ENCODE data around the gene EIF4E.

Gene EIF4E

DNA sequence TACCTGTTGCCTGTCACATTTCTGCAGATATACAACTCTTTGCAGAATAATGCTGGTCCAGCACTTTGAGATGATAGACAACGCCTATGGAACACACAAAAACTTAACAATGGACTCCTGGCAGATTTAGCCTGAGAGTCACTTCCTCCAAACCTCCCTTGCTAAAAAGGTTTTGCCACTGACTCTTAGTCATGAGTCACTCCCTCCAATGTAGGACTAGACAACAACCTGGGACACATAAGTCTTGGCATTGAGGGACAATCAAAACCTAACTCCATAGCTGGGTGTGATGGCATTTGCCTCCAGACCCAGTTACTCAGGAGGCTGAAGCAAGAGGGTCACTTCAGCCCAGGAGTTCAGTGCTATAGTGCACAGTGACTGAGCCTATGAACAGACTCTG lies 22.0 kb upstream of the EIF4E start:
- no peak overlapping the region for H3K4me2 ChIP-seq (ENCODE audit: low read depth, low read length, poor library complexity, severe bottlenecking)
- H4K20me1 ChIP-seq (ENCODE audit: insufficient read depth, low read length, poor library complexity, severe bottlenecking): no peaks in the 10 kb centered on the region
- H3K4me1 ChIP-seq (ENCODE audit: insufficient read depth, low read length, poor library complexity, severe bottlenecking): no peaks in the 10 kb centered on the region
- H3K9ac ChIP-seq (ENCODE audit: low read depth, low read length, poor library complexity, severe bottlenecking): no peak overlapping the region
- no peaks in the 10 kb centered on the region for H3K36me3 ChIP-seq (ENCODE audit: insufficient read depth, low read length)
- no peak overlapping the region for H2AFZ ChIP-seq (ENCODE audit: low read length)
- no peaks in the 10 kb centered on the region for H3K27me3 ChIP-seq (ENCODE audit: insufficient read depth, low read length, poor library complexity, severe bottlenecking)
- TF ChIP-seq EZH2phosphoT487 (IDR thresholded peaks at IDR 0.05; ENCODE audit: borderline replicate concordance): no peak
- TF ChIP-seq, protein P1, sequence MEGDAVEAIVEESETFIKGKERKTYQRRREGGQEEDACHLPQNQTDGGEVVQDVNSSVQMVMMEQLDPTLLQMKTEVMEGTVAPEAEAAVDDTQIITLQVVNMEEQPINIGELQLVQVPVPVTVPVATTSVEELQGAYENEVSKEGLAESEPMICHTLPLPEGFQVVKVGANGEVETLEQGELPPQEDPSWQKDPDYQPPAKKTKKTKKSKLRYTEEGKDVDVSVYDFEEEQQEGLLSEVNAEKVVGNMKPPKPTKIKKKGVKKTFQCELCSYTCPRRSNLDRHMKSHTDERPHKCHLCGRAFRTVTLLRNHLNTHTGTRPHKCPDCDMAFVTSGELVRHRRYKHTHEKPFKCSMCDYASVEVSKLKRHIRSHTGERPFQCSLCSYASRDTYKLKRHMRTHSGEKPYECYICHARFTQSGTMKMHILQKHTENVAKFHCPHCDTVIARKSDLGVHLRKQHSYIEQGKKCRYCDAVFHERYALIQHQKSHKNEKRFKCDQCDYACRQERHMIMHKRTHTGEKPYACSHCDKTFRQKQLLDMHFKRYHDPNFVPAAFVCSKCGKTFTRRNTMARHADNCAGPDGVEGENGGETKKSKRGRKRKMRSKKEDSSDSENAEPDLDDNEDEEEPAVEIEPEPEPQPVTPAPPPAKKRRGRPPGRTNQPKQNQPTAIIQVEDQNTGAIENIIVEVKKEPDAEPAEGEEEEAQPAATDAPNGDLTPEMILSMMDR (conservative IDR thresholded peaks at IDR 0.05; ENCODE audit: low read length): no peak
- H3K9me2 ChIP-seq (replicated peaks; ENCODE audit: low read depth, low read length): no peaks in the 10 kb centered on the region
- H3K79me2 ChIP-seq (ENCODE audit: insufficient read depth, low read length): no peaks in the 10 kb centered on the region
- no peaks in the 10 kb centered on the region for H3K9me3 ChIP-seq (ENCODE audit: insufficient read depth, low read depth, low read length)
- H3K4me3 ChIP-seq (ENCODE audit: low read length, poor library complexity, severe bottlenecking): no peak overlapping the region
- no peaks in the 10 kb centered on the region for H3F3A ChIP-seq (ENCODE audit: low read depth)

DNA sequence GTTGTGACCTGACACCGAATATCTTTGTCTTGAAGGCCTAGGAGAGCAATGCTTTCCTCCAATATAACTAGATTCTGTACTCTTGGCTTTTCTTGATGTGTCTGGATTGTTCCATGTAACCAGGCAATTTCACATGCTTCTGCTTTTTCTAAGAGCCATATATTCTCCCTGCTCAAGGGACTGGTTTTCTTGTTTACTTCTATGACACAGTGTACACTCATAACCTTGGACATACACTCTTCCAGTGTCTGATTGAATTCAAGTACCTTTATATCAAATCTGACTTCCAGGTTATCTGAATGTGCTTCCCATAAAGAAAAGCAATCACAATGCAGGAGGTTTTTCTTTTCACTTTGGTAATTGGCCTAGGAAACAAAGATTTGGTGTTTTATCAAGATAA lies 17.4 kb upstream of the EIF4E start:
- Histone ChIP-seq H3K27me3 (ENCODE audit: insufficient read depth, low read length, poor library complexity, severe bottlenecking) (no peaks in the 10 kb centered on the region), H2AFZ (ENCODE audit: low read length) (peak overlapping the region; percentile 8; the same call in 1 of the 2 replicates), H3K9me3 (ENCODE audit: insufficient read depth, low read depth, low read length) (no peaks in the 10 kb centered on the region), H3K9ac (ENCODE audit: low read depth, low read length, poor library complexity, severe bottlenecking) (no peak overlapping the region), H4K20me1 (ENCODE audit: insufficient read depth, low read length, poor library complexity, severe bottlenecking) (no peaks in the 10 kb centered on the region), H3K9me2 (replicated peaks; ENCODE audit: low read depth, low read length) (no peaks in the 10 kb centered on the region), H3F3A (ENCODE audit: low read depth) (no peaks in the 10 kb centered on the region), H3K4me3 (ENCODE audit: low read length, poor library complexity, severe bottlenecking) (no peak overlapping the region), H3K36me3 (ENCODE audit: insufficient read depth, low read length) (no peaks in the 10 kb centered on the region), H3K79me2 (ENCODE audit: insufficient read depth, low read length) (no peaks in the 10 kb centered on the region), H3K4me1 (ENCODE audit: insufficient read depth, low read length, poor library complexity, severe bottlenecking) (no peaks in the 10 kb centered on the region), H3K4me2 (ENCODE audit: low read depth, low read length, poor library complexity, severe bottlenecking) (no peak overlapping the region)
- TF ChIP-seq EZH2phosphoT487 (IDR thresholded peaks at IDR 0.05; ENCODE audit: borderline replicate concordance): no peak
- TF ChIP-seq, protein P1 (conservative IDR thresholded peaks at IDR 0.05; ENCODE audit: low read length): no peak

DNA sequence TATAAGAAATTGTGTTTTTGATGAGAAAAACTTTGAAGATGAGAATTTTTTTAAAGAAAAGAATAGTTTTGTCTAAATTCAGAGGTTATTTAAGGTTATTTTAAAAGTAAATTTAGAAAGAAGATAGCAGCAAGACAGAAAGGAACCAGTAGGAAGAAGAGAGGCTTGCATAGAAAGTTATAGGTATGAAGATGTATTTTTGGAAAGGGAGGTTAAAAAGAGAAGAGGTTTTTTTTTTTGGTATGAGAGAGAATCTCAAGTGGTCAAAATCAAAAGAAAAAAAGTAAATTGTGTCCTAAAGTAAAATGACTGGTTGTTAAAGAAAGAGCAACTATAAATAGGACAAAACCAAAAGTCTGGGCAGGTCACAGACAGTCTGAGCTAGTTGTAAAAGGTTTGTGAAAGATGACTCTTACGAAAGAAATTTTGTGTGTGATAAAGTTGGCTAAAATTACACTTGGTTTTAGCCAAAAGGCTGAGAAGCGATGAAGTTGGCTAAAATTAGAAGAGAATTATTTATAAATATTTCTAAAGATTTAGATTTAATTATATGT lies 16.4 kb upstream of the EIF4E start:
- H2AFZ ChIP-seq (ENCODE audit: low read length): no peak overlapping the region
- no peaks in the 10 kb centered on the region for H4K20me1 ChIP-seq (ENCODE audit: insufficient read depth, low read length, poor library complexity, severe bottlenecking)
- no peak overlapping the region for H3K4me3 ChIP-seq (ENCODE audit: low read length, poor library complexity, severe bottlenecking)
- H3K9me3 ChIP-seq (ENCODE audit: insufficient read depth, low read depth, low read length): no peaks in the 10 kb centered on the region
- H3K27me3 ChIP-seq (ENCODE audit: insufficient read depth, low read length, poor library complexity, severe bottlenecking): no peaks in the 10 kb centered on the region
- no peaks in the 10 kb centered on the region for H3K9me2 ChIP-seq (replicated peaks; ENCODE audit: low read depth, low read length)
- no peak overlapping the region for H3K9ac ChIP-seq (ENCODE audit: low read depth, low read length, poor library complexity, severe bottlenecking)
- no peaks in the 10 kb centered on the region for H3K4me1 ChIP-seq (ENCODE audit: insufficient read depth, low read length, poor library complexity, severe bottlenecking)
- H3F3A ChIP-seq (ENCODE audit: low read depth): no peaks in the 10 kb centered on the region
- TF ChIP-seq, protein P1 (conservative IDR thresholded peaks at IDR 0.05; ENCODE audit: low read length): no peak
- no peak for TF ChIP-seq EZH2phosphoT487 (IDR thresholded peaks at IDR 0.05; ENCODE audit: borderline replicate concordance)
- no peaks in the 10 kb centered on the region for H3K36me3 ChIP-seq (ENCODE audit: insufficient read depth, low read length)
- no peaks in the 10 kb centered on the region for H3K79me2 ChIP-seq (ENCODE audit: insufficient read depth, low read length)
- H3K4me2 ChIP-seq (ENCODE audit: low read depth, low read length, poor library complexity, severe bottlenecking): no peak overlapping the region
